Measurements from ENCODE around the gene PTPN14. TPM values are rescaled to one million over a fixed set of nuclear protein-coding genes. Genes with fewer than 3 reads are reported as not detected.

The PTPN14 gene
- total RNA-seq, 1 experiment from 2014 or later = 37.5 TPM

GRCh38 chr1:214537872-214538473 is 13.4 kb downstream of the PTPN14 start:
- no TSS peak for BruUV-seq (replicated peaks)
- Histone ChIP-seq H3K4me1 (ENCODE audit: control insufficient read depth in 1 of 2, insufficient read depth in 2 of 2, low read length in 2 of 2) (no peaks in the 10 kb centered on the region), H3K4me3 (replicated peaks in 1 of 2; ENCODE audit: low read depth in 1 of 2, low read length in 2 of 2) (no peak overlapping the region), H4K20me1 (ENCODE audit: insufficient read depth) (peaks cover 3% of the 10 kb centered on the region; the same call in 1 of the 2 replicates), H3K4me2 (ENCODE audit: low read length) (no peak overlapping the region), H3K9ac (ENCODE audit: low read length) (no peak overlapping the region), H3K27me3 (ENCODE audit: insufficient read depth, low read length) (no peaks in the 10 kb centered on the region), H2AFZ (ENCODE audit: low read depth, low read length, poor library complexity, severe bottlenecking) (no peak overlapping the region), H3K9me3 (ENCODE audit: control insufficient read depth in 1 of 2, insufficient read depth in 1 of 2, low read depth in 1 of 2, low read length in 2 of 2) (no peaks in the 10 kb centered on the region), H3K79me2 (ENCODE audit: insufficient read depth, low read length) (peaks cover 90% of the 10 kb centered on the region), H3K36me3 (ENCODE audit: control insufficient read depth in 1 of 2, insufficient read depth in 2 of 2, low read length in 2 of 2) (no peaks in the 10 kb centered on the region), H3K9me2 (ENCODE audit: insufficient read depth) (no peaks in the 10 kb centered on the region; the same call in 1 of the 2 replicates), H3K27ac (ENCODE audit: low read depth, low read length) (no peak overlapping the region)
- no peak for TF ChIP-seq CTCF (IDR thresholded peaks at IDR 0.05 in 2 of 3, conservative IDR thresholded peaks at IDR 0.05 in 1 of 3; ENCODE audit: borderline replicate concordance in 1 of 3, insufficient read depth in 1 of 3, low read depth in 2 of 3, low read length in 2 of 3)
- no peak for TF ChIP-seq SIN3A (IDR thresholded peaks at IDR 0.05; ENCODE audit: low read depth)
- TF ChIP-seq ZFX (IDR thresholded peaks at IDR 0.05) = no peak
- no peak for TF ChIP-seq RAD21 (IDR thresholded peaks at IDR 0.05; ENCODE audit: low read depth)
- no peak for TF ChIP-seq EZH2 (IDR thresholded peaks at IDR 0.05)
- TF ChIP-seq JUND (IDR thresholded peaks at IDR 0.05) = no peak
- no peak for TF ChIP-seq CBX3 (IDR thresholded peaks at IDR 0.05; ENCODE audit: low read depth)
- no peak for TF ChIP-seq EGR1 (IDR thresholded peaks at IDR 0.05; ENCODE audit: low read depth)
- TF ChIP-seq POLR2AphosphoS5 (IDR thresholded peaks at IDR 0.05; ENCODE audit: low read depth, low read length) = no peak
- TF ChIP-seq SP1 (IDR thresholded peaks at IDR 0.05; ENCODE audit: low read depth) = no peak
- no peak for TF ChIP-seq CEBPB (IDR thresholded peaks at IDR 0.05; ENCODE audit: low read depth)
- no peak for TF ChIP-seq ZNF274 (IDR thresholded peaks at IDR 0.05; ENCODE audit: low read depth, low read length)
- TF ChIP-seq ELF1 (IDR thresholded peaks at IDR 0.05; ENCODE audit: borderline replicate concordance, low read depth) = no peak
- POLR2A ChIA-PET = interaction anchor here (1.2 kb wide), 1 partner anchor 14 kb away, joined by 3 read pairs; the partner anchor contains the start of gene PTPN14
- ATAC-seq = no peak
- intact Hi-C loops (cut with micrococcal nuclease) = no loop called here
- DNase-seq (ENCODE audit: low read depth, low spot score) = no peak
- CTCF ChIA-PET = interaction anchor here (0.9 kb wide), 1 partner anchor 11 kb away, joined by 3 read pairs; no protein-coding TSS in a partner anchor
- RAD21 ChIA-PET (ENCODE audit: low non-redundant PET in 1 of 2, low total read pairs in 2 of 2, uncharacterized antibody in 2 of 2, unreplicated experiment in 2 of 2) = no interaction called here
